Stomach smooth muscle (tissue), 2 donors: ENCODE measurements around the gene ECE1.
"Not testable (repeated sequence)": the region's sequence is repeated elsewhere in the genome, so short reads cannot be mapped to it uniquely, and the experiment has no call there.

Experiments
- H3K27ac ChIP-seq: one replicate; pipeline ENCODE4 v1.7.0; 2013; ENCODE audit warnings: mild to moderate bottlenecking, low read length, inconsistent platforms
- H3K27me3 ChIP-seq, 2 donors: one replicate each; pipeline ENCODE4 v1.7.0; 2013; ENCODE audit warnings: low read length in 2 of 2; ENCODE audit not compliant: insufficient read depth in 2 of 2, control insufficient read depth in 1 of 2
- H3K36me3 ChIP-seq, 2 donors: one replicate each; pipeline ENCODE4 v1.7.0; 2013; ENCODE audit warnings: low read length in 2 of 2; ENCODE audit not compliant: control insufficient read depth in 2 of 2, insufficient read depth in 2 of 2
- H3K4me1 ChIP-seq: one replicate; pipeline ENCODE4 v1.7.0; 2013; ENCODE audit warnings: low read length; ENCODE audit not compliant: control insufficient read depth, insufficient read depth
- H3K4me3 ChIP-seq, 2 donors: one replicate each; pipeline ENCODE4 v1.7.0; 2013; ENCODE audit warnings: low read length in 2 of 2
- H3K9ac ChIP-seq, 2 donors: one replicate each; pipeline ENCODE4 v1.7.0; 2013; ENCODE audit warnings: low read length in 2 of 2, mild to moderate bottlenecking in 1 of 2
- H3K9me3 ChIP-seq, 2 donors: one replicate each; pipeline ENCODE4 v1.7.0; 2013; ENCODE audit warnings: low read length in 2 of 2; ENCODE audit not compliant: control insufficient read depth in 2 of 2
- donor health status: healthy.
- donor health status: Pancreatic carcinoma.

The ECE1 gene

DNA sequence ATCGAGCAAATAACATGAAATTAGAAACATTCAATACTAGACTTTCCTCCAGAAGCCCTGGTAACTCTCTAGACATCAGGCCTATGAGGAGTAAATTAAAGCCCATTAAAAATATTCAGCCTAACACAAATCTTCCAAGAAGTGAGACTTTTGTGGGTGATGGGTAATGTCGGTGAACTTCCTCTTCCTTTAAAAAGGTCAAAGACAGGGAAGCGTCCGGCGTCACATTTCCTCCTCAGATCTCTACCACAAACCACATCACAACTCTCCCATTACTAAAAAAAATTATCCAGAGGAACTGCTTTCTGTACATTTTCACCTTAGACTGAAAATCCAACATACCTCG is 115.0 kb downstream of the ECE1 start:
- Histone ChIP-seq H3K4me3 (peak overlapping the region; percentile 32 to 85), H3K9me3 (no peaks in the 10 kb centered on the region), H3K27ac (peak overlapping the region; percentile 79), H3K4me1 (peaks cover 7% of the 10 kb centered on the region), H3K9ac (peak overlapping the region; percentile 83 to 84), H3K36me3 (no peaks in the 10 kb centered on the region), H3K27me3 (no peaks in the 10 kb centered on the region)

DNA sequence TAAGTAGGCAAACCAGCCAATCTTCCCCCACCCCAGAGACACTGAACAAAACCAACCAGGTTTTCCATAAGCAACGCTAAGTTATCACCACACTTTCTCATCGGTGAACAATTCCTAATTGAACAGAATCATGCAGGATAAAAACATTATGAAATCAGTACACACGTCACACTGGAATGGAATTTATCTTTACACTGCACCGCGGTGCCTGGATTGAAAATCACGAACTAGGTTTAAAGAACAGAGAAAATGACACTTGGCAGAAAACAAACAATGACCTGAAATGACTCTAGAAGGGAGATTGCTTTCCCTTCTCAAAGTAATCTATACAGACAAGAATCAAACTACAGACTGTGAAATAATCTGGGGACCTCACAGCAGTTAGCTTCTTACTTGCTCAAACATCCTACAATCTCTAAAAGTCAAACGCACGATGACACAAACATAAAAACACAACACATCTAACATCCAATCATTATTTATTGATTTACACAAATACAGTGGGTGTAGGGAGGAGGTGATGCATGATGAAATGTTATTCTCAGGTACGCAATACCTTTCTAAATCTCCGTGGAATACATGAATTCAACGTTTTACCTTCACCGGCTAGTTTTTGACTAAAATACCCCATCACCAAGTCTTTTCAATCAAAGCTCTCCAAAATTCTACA is 115.5 kb downstream of the ECE1 start:
- Histone ChIP-seq H3K27ac (peak overlapping the region; percentile 79), H3K36me3 (no peaks in the 10 kb centered on the region), H3K27me3 (no peaks in the 10 kb centered on the region), H3K9me3 (no peaks in the 10 kb centered on the region), H3K9ac (peak overlapping the region; percentile 83 to 84), H3K4me3 (peak overlapping the region; percentile 32 to 85), H3K4me1 (peaks cover 7% of the 10 kb centered on the region)

DNA sequence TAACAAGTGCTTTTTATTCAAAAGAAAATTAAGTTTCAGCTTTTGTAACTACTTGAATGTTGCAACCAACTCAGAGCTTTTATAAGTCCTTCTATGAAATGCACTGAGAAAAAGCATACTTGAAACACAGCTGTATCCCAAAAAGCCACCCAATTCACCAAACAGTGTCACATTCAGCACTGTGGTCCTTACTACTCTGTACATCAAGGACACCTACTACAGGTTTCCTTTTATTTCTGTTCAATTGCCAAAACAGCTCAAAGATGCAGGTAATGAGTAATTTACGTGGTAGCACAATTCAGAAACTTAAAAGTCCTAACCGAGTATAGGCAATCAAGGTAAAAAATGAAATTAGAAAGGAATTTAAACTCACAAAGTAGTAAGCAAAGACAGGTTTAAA is 116.0 kb downstream of the ECE1 start:
- Histone ChIP-seq H3K36me3 (no peaks in the 10 kb centered on the region), H3K4me1 (peaks cover 7% of the 10 kb centered on the region), H3K9me3 (no peaks in the 10 kb centered on the region), H3K27me3 (no peaks in the 10 kb centered on the region), H3K27ac (peak overlapping the region; percentile 79), H3K4me3 (peak overlapping the region; percentile 32 to 85), H3K9ac (peak overlapping the region; percentile 83 to 84)

DNA sequence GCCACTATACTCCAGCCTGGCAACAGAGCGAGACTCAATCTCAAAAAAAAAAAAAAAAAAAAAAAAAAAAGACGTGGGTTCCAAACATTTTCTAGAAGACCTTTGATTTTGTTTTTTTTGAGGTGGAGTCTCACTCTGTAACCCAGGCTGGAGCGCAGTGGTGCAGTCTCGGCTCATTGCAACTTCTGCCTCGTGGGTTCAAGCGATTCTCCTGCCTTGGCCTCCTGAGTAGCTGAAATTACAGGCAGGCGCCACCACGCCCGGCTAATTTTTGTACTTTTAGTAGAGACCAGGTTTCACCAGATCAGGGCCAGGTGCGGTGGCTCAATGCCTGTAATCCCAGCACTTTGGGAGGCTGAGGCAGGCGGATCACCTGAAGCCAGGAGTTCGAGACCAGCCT is 117.2 kb downstream of the ECE1 start:
- not testable (repeated sequence) for H3K27me3 ChIP-seq, H3K9me3 ChIP-seq, H3K4me3 ChIP-seq, H3K9ac ChIP-seq, H3K27ac ChIP-seq, H3K36me3 ChIP-seq, H3K4me1 ChIP-seq

DNA sequence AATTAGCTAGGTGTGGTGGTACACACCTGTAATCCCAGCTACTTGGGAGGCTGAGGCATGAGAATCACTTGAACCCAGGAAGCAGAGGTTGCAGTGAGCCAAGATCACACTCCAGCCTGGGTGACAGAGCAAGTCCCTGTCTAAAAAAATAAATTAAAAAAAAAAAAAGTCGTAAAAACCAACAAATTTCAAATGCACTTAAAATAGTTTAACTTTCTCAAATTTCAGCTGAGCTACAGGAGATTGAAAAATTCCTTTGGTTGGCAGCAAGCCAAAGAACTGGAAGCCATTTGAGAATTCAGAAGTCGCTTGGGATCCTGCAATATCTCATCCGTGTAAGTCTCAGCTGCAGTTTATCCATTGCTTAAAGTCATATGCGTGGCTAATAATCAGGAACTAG is 119.4 kb downstream of the ECE1 start:
- H3K36me3 ChIP-seq, H3K9me3 ChIP-seq, H3K4me1 ChIP-seq, H3K27me3 ChIP-seq, H3K27ac ChIP-seq, H3K9ac ChIP-seq, H3K4me3 ChIP-seq: not testable (repeated sequence)

DNA sequence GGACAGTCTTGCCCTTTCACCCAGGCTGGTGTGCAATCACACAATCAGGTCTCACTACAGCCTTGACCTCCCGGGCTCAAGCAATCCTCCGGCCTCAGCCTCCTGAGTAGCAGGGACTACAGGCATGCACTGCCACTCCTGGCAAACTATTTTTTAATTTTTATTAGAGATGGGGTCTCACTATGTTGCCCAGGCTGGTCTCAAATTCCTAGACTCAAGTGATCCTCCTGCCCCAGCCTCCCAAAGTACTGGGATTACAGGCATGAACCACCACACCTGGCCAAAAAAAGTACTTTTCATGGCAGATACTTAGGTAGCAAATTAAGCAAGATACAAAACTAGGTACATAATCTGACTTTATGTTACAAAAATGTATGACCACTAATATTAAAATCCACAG is 121.8 kb downstream of the ECE1 start:
- Histone ChIP-seq H3K4me1 (peaks cover 3% of the 10 kb centered on the region), H3K4me3 (no peak overlapping the region), H3K36me3 (no peaks in the 10 kb centered on the region), H3K27ac (no peak overlapping the region), H3K9ac (no peak overlapping the region), H3K9me3 (no peaks in the 10 kb centered on the region), H3K27me3 (no peaks in the 10 kb centered on the region)
